DMS 273 (cell line): ENCODE measurements around the gene GPC2.
"Not testable (repeated sequence)": the region's sequence is repeated elsewhere in the genome, so short reads cannot be mapped to it uniquely, and the experiment has no call there.

Source experiments
- DNase-seq: peaks from one replicate; lab custom pipeline; 2025; ENCODE audit not compliant: unreplicated experiment; lab: John Stamatoyannopoulos, UW

The GPC2 gene, protein sequence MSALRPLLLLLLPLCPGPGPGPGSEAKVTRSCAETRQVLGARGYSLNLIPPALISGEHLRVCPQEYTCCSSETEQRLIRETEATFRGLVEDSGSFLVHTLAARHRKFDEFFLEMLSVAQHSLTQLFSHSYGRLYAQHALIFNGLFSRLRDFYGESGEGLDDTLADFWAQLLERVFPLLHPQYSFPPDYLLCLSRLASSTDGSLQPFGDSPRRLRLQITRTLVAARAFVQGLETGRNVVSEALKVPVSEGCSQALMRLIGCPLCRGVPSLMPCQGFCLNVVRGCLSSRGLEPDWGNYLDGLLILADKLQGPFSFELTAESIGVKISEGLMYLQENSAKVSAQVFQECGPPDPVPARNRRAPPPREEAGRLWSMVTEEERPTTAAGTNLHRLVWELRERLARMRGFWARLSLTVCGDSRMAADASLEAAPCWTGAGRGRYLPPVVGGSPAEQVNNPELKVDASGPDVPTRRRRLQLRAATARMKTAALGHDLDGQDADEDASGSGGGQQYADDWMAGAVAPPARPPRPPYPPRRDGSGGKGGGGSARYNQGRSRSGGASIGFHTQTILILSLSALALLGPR

DNA sequence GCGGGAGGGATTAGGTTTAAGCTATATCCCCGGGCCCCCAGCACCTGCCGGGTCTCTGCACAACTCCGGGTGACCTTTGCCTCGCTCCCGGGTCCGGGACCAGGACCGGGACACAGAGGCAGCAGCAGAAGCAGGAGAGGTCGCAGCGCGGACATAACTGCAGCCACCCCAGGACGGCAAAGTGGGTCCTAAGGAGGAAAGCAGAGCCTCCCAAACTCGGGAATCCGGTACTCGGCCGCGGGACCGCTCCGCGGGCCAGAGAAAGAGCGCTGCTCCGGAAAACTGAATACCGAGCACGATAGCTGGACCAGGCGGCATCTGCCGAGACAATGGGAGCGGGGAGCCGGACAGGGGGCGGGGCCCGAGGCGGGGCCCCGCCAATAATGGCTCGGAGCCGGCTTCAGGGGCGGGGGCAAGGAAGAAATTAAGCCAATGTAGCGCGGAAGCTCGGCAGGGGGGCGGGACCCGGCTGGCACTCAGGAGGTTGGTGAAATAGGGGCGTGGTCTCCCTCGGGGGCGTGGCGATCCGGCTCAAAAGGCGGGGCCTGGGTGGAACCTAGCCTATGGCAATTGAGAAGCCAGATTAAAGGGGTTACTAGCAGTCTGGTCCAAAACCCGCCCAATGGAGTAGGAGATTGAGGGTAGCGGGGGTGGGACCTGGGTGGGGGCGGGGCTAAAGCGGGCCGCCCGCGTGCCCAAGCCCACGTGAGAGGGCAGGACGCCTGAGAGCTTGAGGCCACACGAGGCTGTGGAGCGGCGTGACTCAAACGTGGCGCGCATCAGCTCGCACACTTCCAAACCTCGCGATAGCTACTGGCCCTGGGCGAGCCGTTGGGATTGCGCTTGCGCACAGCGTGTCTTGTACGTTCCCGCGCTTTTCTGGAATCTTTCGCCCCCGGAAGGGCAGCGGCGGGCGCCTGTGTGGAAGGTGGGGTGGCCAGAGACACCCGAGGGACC is at the start of gene GPC2, which contains the start of gene STAG3:
Gene GPC2, minus strand, starts transcription at position 337 of the 957 bp plus-strand sequence. Its CDS starts 182 bp downstream, at position 155.
Gene STAG3, plus strand, starts transcription at position 874 of the 957 bp plus-strand sequence. CDS start 2,639 bp downstream, outside the sequence.
- peak; percentile 99 for DNase-seq

DNA sequence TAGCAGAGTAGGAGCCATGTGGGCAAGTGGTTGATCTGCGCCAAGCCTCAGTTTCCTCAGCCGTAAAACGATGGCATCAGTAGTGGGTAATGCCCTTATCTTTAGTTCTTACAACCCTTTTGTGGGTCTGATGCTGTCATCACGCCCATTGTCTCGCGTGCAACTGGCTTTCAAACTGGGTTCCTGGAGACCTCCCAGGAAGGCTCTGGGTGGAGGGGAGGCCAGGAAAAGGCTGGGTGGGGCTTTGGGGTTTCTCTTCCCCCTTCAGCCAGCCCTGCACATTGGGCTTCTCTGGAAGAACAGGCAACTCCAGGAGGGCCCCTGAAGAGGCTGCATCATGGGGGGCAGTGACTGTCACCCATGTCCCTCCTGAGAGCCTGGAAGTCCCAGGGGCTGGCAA is 47.7 kb upstream of the GPC2 start:
- not testable (repeated sequence) for DNase-seq

DNA sequence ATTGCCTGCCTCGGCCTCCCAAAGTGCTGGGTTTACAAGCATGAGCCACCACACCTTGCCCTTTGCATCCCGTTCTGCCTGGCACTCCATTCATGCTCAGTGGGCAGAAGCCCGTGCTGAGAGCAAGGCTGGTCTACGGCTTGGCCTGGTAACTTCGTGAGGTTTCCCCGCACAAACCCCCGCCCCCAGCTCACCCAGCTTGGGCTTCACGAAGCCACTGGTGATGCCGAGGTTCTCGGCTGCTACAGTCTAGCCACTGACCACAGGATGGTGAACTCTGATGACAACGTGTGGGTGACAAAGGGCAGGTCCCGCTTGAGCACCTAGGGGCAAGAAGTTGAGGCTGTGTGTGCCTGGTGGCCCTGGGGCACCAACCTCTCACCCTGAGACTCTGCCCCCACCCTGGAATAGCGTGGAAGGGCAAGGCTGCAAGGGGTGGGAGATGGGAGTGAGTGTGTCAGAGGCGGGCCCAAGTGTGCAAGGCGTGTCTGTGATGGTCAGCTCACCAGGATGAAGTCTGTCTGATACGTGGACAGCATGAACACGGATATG is 46.3 kb upstream of the GPC2 start:
- DNase-seq = not testable (repeated sequence)

DNA sequence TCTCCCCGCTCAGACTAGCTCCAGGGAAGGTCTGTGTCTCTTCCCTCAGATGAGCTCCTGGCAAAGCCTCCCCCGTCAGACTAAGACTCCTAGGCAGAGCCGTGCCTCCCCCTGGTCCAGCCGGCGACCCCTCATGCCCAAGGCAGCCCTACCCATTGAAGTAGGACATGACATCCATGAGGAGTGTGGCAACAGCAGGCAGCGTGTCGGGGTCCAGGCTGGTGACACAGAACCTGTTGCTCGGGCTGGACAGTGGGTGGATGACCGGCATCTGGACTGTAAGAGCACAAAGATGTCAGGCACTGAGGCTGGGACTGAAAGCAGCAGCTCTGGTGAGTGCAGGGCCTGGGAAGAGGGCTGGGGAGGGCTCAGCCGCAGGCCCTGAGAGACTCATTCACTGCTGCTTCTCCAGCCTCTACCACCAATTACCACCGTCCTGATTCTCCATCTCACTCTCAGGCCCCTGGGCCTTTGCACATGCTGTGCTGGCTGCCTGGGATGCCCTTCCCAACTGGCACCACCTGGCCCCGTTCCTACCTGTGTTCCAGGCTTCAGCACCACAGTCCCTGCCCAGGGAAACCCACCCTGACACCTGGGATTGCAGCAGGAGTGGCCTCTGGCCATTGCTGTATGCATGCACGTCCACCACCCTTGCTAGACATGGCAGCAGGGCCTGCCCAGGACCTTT is 45.4 kb upstream of the GPC2 start:
- no peak for DNase-seq

DNA sequence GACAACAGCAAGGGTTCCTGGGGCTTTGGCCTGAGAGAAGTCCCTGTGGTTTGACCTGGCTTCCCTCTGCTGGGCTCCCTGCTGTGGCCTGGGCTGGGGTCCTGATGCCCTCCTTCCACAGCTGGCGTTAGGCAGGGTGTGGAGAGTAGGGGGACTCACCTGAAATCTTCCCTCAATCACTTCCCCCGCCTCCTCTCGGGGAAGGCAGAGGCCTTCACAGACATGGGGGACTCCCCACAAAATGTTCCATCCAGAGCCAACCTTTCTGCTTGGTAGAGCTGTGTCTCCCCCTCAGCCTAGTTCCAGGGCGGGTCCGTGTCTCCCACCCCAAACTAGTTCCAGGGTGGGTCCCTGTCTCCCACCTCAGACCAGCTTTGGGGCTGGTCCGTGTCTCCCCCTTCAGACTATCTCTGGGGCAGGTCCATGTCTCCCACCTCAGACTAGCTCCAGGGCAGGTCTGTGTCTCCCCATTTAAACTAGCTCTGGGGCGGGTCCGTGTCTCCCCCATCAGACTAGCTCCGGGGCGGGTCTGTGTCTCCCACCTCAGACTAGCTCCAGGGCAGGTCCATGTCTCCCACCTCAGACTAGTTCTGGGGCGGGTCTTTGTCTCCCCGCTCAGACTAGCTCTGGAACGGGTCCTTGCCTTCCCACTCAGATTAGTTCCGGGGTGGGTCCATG is 44.7 kb upstream of the GPC2 start:
- no peak for DNase-seq

DNA sequence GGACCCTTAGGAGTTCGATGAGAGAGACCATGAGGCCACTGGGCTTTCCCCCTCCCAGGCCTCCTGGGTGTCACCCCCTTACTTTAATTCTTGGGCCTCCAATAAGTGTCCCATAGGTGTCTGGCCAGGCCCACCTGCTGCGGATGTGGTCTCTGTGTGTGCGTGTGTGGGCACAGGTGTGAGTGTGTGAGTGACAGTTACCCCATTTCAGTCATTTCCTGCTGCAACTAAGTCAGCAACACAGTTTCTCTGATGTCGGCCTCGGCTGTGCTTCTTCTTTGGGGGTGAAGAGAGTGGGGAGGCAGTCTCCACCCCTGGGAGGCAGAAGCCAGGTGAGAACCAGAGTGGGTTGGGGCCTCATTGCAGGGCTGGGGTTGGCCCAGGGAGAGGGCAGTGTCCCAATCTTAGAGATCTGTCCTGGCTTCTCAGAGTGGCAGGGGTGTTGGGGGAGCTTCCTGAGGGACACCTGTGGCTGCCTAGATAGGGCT is 44.1 kb upstream of the GPC2 start:
- no peak for DNase-seq

DNA sequence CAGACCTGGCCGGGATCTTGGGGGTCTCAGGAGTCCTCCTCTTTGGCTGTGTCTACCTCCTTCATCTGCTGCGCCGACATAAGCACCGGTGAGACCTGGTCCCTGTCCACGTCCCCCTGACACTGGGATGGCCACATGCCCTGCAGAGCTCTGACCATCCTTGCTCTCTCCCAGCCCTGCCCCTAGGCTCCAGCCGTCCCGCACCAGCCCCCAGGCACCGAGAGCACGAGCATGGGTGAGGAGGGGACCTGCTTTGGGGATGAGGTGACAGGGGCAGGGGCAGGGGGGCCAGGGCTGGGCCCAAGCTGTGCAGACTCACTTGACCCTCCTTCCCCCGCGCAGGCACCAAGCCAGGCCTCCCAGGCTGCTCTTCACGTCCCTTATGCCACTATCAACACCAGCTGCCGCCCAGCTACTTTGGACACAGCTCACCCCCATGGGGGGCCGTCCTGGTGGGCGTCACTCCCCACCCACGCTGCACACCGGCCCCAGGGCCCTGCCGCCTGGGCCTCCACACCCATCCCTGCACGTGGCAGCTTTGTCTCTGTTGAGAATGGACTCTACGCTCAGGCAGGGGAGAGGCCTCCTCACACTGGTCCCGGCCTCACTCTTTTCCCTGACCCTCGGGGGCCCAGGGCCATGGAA is 43.5 kb upstream of the GPC2 start:
- DNase-seq = peak; percentile 70

DNA sequence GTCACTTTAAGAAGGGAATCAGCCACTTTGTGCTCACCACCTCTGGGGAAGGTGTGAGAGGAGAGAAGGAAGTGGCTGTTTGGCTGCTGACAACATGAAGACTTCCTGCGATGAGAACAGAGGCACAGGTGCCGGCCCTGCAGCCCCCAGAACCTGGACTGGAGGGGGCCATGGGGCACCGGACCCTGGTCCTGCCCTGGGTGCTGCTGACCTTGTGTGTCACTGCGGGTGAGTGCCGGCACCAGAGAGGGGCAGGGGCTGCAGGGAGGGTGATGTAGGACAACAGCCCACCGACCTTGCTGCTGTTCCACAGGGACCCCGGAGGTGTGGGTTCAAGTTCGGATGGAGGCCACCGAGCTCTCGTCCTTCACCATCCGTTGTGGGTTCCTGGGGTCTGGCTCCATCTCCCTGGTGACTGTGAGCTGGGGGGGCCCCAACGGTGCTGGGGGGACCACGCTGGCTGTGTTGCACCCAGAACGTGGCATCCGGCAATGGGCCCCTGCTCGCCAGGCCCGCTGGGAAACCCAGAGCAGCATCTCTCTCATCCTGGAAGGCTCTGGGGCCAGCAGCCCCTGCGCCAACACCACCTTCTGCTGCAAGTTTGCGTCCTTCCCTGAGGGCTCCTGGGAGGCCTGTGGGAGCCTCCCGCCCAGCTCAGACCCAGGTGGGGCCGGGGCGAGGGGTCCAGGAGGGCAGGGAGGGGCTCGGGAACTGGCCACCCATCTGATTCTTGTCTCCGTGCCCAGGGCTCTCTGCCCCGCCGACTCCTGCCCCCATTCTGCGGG is 42.8 kb upstream of the GPC2 start, which contains the start of gene PVRIG:
Gene PVRIG, plus strand, starts transcription at position 149 of the 785 bp plus-strand sequence. Its CDS starts 22 bp downstream, at position 171.
- not testable (repeated sequence) for DNase-seq

DNA sequence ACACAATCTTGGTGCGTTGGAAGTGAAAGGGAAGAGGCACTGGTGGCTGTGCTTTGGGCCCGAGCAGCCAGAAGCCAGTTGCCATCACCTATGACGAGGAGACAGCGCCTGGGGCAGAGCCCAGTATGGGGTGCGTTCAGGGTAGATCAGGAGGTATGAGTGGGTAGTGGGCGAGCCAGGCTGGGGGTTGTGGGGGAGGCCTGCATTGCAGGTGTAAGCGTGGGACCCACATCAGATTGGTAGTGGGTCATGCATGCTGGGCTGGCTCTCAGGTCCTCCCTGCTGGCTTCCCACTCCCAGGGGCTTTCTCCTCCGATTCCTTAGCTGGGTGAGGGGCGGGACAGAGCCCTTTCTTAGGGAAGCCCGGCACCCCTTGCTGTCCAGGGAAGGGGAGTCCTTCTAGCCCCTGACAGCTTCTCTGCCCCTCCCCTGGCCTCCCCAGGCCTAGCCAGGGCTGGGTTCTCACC is 42.1 kb upstream of the GPC2 start:
- no peak for DNase-seq

DNA sequence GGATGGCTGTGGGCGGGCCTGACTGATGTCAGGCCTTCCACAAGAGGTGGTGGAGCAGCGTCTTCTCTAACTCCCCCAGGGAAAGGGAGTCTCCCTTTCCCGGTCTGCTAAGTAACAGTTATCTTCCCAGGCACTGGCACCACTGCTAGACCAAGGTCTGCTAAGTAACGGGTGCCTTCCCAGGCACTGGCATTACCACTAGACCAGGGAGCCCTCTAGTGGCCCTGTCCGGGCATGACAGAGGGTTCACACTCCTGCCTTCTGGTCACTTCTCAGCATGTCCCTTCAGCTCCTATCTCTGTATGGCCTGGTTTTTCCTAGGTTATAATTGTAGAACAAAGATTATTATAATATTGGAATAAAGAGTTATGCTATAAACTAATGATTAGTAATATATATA is 40.8 kb upstream of the GPC2 start:
- peak; percentile 91 for DNase-seq

DNA sequence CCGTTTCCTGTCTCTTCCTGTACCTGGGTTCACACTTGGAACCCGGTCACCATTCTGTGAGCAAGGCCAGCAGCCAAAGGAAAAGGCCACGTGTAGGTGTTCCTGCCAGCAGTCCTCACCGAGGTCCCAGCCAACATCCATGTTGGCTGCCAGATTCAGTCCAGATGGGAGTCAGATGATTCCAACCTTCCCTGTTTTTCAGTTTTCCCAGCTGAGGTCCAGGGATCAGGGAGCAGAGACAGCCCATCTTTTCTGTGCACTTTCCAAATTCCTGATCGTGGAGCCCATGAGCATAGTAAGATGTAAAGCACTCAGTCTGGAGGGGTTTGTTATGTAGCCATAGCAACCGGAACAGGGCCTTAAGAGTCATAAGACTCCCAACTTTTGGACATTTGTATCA is 38.7 kb upstream of the GPC2 start:
- peak; percentile 55 for DNase-seq

DNA sequence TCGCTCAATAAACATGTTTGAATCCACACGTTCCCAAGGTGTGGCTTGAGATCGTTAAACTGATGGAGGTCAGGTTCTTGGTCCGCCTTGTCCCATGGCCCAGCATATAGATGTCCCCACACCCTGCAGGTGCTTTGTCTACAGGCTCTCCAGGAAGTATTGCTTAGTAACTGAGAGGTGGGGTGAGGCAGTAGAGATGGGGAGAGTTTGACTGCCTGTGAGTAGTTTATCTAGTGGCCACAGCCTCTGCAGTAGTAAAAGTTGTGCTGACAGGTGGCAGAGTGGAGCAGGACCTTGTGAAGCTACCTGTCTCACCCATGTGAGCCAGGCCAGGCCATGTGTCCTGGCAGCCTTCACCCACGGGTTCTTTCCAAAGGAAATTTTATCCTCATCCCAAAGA is 37.2 kb upstream of the GPC2 start:
- not testable (repeated sequence) for DNase-seq

DNA sequence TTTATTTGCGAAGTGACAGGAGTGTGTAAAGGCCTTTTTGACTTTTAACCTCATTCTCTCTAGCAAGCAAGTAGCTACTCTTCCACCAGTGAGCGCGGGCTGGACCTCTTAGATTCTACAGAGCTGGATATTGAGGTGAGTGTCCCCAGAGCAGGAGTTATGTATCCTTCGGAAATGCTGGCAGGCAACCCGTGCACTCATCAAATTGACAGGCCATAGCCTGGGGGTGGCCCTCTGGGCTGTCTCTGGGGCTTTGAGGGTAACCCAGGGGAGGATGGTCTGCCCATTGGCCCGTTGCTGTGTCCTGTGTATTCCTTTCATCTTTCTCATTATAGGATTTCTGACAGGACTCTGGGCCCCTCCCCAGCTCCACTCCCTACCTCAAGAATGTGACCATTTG is 36.5 kb upstream of the GPC2 start:
- no peak for DNase-seq

DNA sequence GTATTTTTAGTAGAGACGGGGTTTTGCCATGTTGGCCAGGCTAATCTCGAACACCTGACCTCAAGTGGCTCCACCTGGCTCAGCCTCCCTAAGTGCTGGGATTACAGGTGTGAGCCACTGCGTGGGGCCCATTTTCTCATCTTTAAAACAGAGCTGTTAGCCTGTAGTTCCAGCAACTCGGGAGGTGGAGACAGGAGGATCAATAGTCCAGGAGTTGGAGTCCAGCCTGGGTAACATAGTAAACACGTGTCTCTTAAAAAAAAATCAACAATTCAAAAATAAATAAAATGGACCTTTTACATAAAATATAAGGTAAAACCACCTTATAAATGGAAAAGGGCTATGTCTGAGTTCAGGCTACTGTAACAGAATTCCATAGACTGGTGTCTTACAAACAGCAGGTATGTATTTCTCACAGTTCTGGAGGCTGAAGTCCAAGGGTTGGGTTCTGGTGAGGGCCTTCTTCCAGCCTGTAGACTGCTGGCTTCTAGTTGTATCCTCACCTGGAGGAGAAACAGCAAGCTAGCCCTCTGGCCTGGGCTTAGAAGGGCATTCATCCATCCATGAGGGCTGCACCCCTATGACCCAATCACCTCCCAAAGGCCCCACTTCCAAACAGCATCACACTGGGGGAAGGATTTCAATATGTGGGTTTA is 35.6 kb upstream of the GPC2 start:
- DNase-seq = no peak

DNA sequence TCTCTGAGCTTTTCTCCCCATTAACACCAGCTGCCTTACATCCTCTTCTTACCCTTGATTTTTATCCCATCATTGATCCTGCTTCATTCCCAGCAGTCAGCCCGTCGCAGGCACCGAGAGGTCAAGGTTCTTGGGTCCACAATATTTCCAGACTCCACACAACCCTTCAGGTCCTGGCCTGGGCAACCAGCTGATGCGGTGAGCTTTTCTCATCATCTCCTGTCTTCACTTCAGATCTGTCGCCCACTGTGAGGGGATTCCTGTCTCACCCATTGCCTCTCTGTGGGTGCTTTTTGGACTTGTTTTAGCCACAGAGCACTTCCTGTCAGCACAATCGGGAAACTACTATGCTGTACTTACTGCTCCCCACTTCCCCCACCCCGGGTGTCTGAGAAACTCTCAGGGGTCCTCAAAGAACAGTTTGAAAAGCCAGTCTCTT is 34.2 kb upstream of the GPC2 start:
- DNase-seq = no peak

DNA sequence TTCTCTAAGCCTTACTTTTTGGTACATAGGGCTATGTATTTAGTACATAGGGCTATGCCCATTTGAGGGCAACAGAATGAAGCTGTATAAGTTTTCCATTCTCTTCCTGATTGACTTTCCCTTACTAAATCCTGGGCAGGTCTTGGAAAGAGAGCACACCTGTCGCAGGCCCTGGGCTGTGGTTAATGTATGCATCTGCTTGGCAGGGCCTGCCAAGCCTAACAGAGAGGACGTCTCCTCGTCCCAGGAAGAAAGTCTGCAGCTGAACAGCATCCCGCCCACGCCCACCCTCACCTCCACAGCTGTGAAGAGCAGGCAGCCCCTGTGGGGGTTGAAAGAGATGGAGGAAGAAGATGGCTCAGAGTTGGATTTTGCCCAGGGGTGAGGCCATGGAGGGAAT is 33.6 kb upstream of the GPC2 start:
- no peak for DNase-seq

DNA sequence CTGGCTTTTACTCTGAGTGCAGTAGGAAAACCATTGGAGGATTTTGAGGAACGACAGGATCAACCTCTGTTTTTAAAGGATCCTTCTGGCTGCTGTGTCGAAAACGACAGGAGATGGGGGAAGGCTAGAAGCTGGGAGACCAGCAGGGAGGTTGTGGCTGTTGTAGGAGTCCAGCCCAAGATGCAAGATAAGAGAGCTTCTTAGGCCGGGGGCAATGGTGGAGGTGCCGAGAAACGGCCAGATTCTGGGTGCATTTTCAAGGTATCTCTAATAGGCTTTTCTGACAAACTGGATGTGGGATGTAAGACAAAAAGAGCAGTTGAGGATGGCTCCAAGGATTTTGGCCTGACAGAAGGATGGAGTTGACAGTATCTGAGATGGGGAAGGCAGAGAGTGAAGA is 32.3 kb upstream of the GPC2 start:
- DNase-seq = no peak
